ENCODE results near the gene GIPC3. TPM values are rescaled to one million over a fixed set of nuclear protein-coding genes. Genes with fewer than 3 reads are reported as not detected.

Gene GIPC3
- total and polyA plus RNA-seq, 2 experiments from 2014 or later, result 0.48 to 0.59 TPM

GRCh38 chr19:3575260-3575741 is 10.0 kb upstream of the GIPC3 start (continued):
- no peak for TF ChIP-seq ZNF462 (CRISPR knock-in tag; IDR thresholded peaks at IDR 0.05)

DNA sequence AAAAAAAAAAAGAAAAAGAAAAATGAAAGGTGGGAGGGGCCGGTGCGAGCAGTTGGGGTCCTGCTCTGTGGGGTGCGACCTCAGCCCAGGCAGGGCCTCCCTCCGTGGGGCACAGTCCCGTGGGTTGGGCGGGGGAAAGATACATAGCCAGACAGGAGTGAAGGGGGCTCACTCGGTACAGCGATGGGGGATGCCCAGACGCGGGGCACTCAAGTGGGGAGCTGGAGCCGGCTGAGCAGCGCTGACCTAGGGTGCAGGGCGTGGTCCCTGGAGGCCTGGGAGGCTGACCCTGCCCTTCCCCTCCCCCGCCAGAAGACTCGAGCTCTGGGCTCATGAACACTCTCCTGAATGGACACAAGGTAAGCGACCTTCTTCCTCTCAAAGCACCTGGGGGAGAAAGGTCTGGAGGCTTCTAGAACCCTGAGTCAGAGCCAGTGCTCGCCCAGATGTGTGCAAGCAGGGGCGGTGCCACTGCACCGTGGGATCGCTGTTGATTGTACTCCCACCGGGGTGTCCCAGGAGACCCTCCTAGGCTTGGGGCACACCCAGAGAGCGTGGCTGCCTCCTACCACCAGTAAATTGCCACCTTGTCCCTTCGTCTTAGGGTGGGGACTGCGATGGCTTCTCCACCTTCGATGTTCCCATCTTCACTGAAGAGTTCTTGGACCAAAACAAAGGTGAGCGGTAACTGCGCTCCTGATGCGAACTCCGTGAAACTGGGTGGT is 9.2 kb upstream of the GIPC3 start:
- peaks cover 12% of the 10 kb centered on the region for H3K36me3 Mint-ChIP-seq (ENCODE audit: low read depth)
- H3K4me2 ChIP-seq, result peak overlapping the region; percentile 86
- TF ChIP-seq ZNF114 (CRISPR knock-in tag; IDR thresholded peaks at IDR 0.05) (no peak), JUNB (IDR thresholded peaks at IDR 0.05; ENCODE audit: unreplicated experiment) (no peak), ZNF331 (CRISPR knock-in tag; IDR thresholded peaks at IDR 0.05; ENCODE audit: low read depth) (no peak), CREB1 (CRISPR knock-in tag; IDR thresholded peaks at IDR 0.05; ENCODE audit: low read depth) (no peak), EZH2 (IDR thresholded peaks at IDR 0.05; ENCODE audit: low read depth, unreplicated experiment) (no peak), POLR2AphosphoS5 (IDR thresholded peaks at IDR 0.05; ENCODE audit: low read depth) (no peak), NANOG (IDR thresholded peaks at IDR 0.05; ENCODE audit: borderline replicate concordance) (no peak), STAT1 (IDR thresholded peaks at IDR 0.05; ENCODE audit: unreplicated experiment) (no peak), EZH2phosphoT487 (IDR thresholded peaks at IDR 0.05; ENCODE audit: unreplicated experiment) (no peak)
- TF ChIP-seq, protein P1, sequence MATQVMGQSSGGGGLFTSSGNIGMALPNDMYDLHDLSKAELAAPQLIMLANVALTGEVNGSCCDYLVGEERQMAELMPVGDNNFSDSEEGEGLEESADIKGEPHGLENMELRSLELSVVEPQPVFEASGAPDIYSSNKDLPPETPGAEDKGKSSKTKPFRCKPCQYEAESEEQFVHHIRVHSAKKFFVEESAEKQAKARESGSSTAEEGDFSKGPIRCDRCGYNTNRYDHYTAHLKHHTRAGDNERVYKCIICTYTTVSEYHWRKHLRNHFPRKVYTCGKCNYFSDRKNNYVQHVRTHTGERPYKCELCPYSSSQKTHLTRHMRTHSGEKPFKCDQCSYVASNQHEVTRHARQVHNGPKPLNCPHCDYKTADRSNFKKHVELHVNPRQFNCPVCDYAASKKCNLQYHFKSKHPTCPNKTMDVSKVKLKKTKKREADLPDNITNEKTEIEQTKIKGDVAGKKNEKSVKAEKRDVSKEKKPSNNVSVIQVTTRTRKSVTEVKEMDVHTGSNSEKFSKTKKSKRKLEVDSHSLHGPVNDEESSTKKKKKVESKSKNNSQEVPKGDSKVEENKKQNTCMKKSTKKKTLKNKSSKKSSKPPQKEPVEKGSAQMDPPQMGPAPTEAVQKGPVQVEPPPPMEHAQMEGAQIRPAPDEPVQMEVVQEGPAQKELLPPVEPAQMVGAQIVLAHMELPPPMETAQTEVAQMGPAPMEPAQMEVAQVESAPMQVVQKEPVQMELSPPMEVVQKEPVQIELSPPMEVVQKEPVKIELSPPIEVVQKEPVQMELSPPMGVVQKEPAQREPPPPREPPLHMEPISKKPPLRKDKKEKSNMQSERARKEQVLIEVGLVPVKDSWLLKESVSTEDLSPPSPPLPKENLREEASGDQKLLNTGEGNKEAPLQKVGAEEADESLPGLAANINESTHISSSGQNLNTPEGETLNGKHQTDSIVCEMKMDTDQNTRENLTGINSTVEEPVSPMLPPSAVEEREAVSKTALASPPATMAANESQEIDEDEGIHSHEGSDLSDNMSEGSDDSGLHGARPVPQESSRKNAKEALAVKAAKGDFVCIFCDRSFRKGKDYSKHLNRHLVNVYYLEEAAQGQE (IDR thresholded peaks at IDR 0.05; ENCODE audit: unreplicated experiment), result no peak
- TF ChIP-seq, protein P2, sequence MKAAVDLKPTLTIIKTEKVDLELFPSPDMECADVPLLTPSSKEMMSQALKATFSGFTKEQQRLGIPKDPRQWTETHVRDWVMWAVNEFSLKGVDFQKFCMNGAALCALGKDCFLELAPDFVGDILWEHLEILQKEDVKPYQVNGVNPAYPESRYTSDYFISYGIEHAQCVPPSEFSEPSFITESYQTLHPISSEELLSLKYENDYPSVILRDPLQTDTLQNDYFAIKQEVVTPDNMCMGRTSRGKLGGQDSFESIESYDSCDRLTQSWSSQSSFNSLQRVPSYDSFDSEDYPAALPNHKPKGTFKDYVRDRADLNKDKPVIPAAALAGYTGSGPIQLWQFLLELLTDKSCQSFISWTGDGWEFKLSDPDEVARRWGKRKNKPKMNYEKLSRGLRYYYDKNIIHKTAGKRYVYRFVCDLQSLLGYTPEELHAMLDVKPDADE (IDR thresholded peaks at IDR 0.05), result no peak

More for the DNA sequence above, 9.2 kb upstream of the GIPC3 start:
- DNase-seq (ENCODE audit: low spot score), result no peak
- Mint-ChIP-seq H3K27me3 (ENCODE audit: insufficient read depth, low read depth, poor library complexity) (peaks cover 40% of the 10 kb centered on the region), H3K4me1 (peaks cover 16% of the 10 kb centered on the region), H3K4me3 (peak overlapping the region; percentile 78), H3K27ac (peak overlapping the region; percentile 36; the same call in 1 of the 2 replicates), H3K9me3 (no peaks in the 10 kb centered on the region)
- ATAC-seq, result no peak
- H3F3A ChIP-seq (replicated peaks; ENCODE audit: low read depth), result peaks cover 11% of the 10 kb centered on the region
- peak overlapping the region; percentile 83; the same call in 1 of the 2 replicates for H3K27ac ChIP-seq (ENCODE audit: low read depth)
- H3K79me2 ChIP-seq (replicated peaks; ENCODE audit: insufficient read depth), result no peaks in the 10 kb centered on the region
- peak overlapping the region; percentile 71 for H3K4me3 ChIP-seq
- no peaks in the 10 kb centered on the region for H3K9me2 ChIP-seq (ENCODE audit: insufficient read depth)
- no peaks in the 10 kb centered on the region for H3K36me3 ChIP-seq (ENCODE audit: insufficient read depth)
- H2AFZ ChIP-seq, result peak overlapping the region; percentile 69; the same call in 1 of the 2 replicates
- H3K4me1 ChIP-seq (ENCODE audit: insufficient read depth), result peaks cover 19% of the 10 kb centered on the region
- peaks cover 6% of the 10 kb centered on the region for H4K20me1 ChIP-seq (replicated peaks; ENCODE audit: insufficient read depth)
- peaks cover 6% of the 10 kb centered on the region; the same call in 1 of the 2 replicates for H3K27me3 ChIP-seq (ENCODE audit: insufficient read depth)
